ENCODE results near the gene NUDT14.

Gene NUDT14

DNA sequence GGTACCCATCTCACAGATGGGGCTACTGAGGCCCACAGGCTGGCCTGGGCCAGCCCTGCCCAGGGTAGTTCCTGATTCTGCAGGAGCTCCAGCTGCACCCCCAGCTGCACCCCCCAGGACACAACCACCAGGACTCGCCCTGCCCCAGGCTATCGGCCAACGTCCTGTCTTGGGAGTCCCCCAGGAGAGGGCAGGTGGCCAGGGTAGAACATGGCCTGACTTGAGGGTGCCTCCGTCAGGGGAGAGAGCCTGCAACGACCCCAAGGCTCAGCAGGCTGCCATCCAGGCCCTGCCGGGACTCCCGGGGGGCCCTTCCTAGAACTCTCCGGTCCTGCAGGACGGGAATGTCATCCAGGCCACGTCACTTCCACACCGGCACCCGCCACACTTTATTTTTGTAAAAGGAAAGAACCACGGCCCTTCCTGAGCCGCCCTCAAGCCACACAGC, 28.3 kb downstream of the NUDT14 start:
- Histone ChIP-seq H3K4me3 (ENCODE audit: low read depth in 1 of 2, low read length in 2 of 2) (no peak overlapping the region), H3K27me3 (ENCODE audit: control insufficient read depth in 1 of 2, insufficient read depth in 2 of 2, low read length in 2 of 2) (no peaks in the 10 kb centered on the region), H3K9me3 (ENCODE audit: low read length) (no peaks in the 10 kb centered on the region), H3K9ac (ENCODE audit: low read length) (no peak overlapping the region), H3K4me1 (ENCODE audit: insufficient read depth, low read length) (no peaks in the 10 kb centered on the region), H3K36me3 (ENCODE audit: insufficient read depth, low read length) (no peaks in the 10 kb centered on the region), H3K27ac (ENCODE audit: low read depth, low read length) (no peak overlapping the region)

DNA sequence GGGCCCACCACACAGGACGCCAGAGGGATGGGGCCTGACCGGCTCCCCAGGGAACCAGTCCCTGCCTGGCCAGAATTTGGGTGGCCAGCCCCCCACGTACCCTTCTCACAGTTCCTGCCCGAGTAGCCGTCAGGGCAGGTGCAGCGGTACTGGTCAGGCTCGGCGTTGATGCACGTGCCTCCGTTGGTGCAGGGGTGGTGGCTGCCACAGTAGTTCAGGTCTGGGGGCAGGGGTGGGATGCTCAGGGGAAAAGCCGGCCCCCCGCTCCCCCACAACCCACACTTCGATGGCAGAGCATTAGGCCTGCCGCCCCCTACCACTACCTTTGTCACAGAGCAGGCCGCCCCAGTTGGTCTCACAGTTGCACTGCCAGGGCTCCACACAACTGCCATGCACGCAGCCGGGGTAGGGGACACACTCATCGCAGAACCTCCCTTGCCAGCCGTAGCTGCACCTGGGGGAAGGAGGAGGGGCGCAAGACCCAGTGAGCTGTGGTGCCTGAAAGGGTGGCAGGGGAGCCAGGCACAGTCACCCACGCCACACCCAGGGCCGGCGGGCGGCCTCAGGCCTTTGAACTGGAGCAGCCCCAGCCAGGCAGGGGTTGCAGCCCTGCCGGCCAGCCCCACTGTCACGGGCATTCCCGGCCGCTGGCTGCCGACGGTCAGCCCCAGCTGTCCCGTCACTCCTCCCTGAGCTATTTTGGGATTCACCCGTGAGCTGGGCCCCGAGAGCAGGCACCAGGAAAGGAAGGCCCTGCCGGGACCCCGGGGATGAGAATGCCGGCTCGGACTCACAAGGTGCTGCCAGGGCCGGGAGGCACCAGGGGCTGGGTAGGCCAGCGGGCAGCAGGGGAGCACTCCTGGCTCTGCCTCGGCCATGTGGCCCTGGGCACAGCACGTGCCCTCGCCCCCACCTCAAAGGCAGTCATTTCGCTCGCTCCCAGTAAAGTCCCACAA, 29.0 kb downstream of the NUDT14 start:
- no peaks in the 10 kb centered on the region for H3K9me3 ChIP-seq (ENCODE audit: low read length)
- no peak overlapping the region for H3K4me3 ChIP-seq (ENCODE audit: low read depth in 1 of 2, low read length in 2 of 2)
- no peaks in the 10 kb centered on the region for H3K4me1 ChIP-seq (ENCODE audit: insufficient read depth, low read length)

DNA sequence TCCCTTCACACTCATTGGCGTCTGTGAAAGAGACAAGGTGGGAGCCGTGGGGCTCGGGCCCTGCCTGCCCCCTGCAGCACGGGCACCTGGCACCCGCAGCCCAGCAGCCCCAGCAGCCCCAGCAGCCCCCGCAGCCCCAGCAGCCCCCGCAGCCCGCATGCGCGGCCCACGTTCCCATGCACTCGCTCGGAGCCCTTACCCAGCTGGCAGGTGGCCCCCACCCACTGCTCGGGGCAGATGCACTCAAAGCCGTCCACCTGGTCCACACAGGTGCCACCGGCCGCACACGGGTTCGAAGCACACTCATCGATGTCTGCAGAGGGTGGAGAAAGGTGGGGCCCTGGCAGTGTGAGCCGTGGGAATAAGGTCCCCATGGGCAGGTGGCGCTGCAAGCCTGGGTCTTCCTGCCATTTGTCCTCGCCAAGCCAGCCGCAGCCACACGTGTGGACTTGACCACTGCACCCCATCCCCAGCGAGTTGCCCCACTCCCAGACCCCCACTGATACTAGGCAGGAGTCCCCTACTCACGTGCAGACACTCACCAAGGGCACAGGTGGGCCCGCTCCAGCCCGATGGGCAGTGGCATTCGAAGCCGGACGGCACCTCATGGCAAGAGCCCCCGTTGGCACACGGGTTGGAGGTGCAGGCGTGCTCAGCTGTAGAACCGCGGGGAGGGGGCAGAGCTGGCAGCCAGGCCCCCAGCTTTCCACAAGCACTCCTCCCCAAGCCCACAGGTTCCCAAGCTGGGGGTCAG, 29.9 kb downstream of the NUDT14 start:
- Histone ChIP-seq H3K4me1 (ENCODE audit: insufficient read depth, low read length) (no peaks in the 10 kb centered on the region), H3K36me3 (ENCODE audit: insufficient read depth, low read length) (no peaks in the 10 kb centered on the region), H3K9ac (ENCODE audit: low read length) (no peak overlapping the region), H3K27ac (ENCODE audit: low read depth, low read length) (no peak overlapping the region), H3K4me3 (ENCODE audit: low read depth in 1 of 2, low read length in 2 of 2) (no peak overlapping the region), H3K9me3 (ENCODE audit: low read length) (no peaks in the 10 kb centered on the region), H3K27me3 (ENCODE audit: control insufficient read depth in 1 of 2, insufficient read depth in 2 of 2, low read length in 2 of 2) (no peaks in the 10 kb centered on the region)

More for the DNA sequence above, 29.0 kb downstream of the NUDT14 start:
- Histone ChIP-seq H3K27me3 (ENCODE audit: control insufficient read depth in 1 of 2, insufficient read depth in 2 of 2, low read length in 2 of 2) (no peaks in the 10 kb centered on the region), H3K9ac (ENCODE audit: low read length) (no peak overlapping the region), H3K27ac (ENCODE audit: low read depth, low read length) (no peak overlapping the region), H3K36me3 (ENCODE audit: insufficient read depth, low read length) (no peaks in the 10 kb centered on the region)

DNA sequence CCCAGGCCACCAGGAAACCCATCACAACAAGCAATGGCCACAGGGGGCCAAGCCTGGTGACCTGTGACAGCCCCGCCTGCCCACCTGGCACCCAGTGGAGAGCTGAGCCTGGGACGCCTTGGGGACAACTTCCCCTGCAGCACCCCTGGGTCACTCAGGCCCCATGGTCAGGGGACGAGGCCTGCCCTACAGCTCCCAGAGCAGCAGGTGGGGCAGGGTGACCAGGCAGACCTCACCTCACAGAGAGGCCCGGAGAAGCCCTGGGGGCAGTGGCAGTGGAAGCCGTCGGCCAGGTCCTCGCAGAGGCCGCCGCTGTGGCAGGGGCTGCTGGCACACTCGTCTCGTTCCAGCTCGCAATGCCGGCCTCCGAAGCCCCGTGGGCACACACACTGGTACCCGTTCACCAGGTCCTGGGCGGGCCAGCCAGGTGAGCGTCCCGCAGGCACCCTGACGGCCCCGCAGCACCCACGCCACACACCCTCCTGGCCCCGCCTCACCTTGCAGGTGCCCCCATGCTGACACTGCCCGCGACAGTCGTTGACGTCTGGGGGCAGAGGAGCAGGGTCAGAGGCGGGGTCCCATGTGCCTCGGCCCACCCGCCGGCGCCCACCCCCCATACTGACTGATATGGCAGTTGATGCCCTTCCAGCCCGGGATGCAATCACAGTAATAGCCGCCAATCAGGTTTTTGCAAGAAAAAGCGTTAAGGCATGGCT, 30.6 kb downstream of the NUDT14 start:
- no peak overlapping the region for H3K27ac ChIP-seq (ENCODE audit: low read depth, low read length)
- no peaks in the 10 kb centered on the region for H3K9me3 ChIP-seq (ENCODE audit: low read length)
- H3K4me1 ChIP-seq (ENCODE audit: insufficient read depth, low read length), result no peaks in the 10 kb centered on the region
- H3K9ac ChIP-seq (ENCODE audit: low read length), result no peak overlapping the region
- H3K27me3 ChIP-seq (ENCODE audit: control insufficient read depth in 1 of 2, insufficient read depth in 2 of 2, low read length in 2 of 2), result no peaks in the 10 kb centered on the region
- H3K4me3 ChIP-seq (ENCODE audit: low read depth in 1 of 2, low read length in 2 of 2), result no peak overlapping the region
- H3K36me3 ChIP-seq (ENCODE audit: insufficient read depth, low read length), result no peaks in the 10 kb centered on the region

DNA sequence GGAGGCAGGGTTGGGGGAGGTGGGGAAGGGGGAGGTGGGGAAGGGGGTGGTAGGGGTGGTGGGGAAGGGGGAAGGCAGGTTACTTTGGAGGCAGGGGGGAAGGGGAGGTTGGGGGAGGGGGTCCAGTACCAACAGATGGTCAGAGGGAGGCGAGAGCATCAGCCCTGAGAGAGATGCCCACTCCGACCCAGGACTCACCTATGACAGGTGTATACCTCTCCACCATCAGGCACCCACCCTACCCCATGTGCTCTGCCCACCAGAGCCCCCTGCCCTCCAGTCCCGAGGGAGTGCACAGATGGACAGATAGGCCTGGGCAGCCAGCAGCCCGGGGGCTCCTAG, 31.1 kb downstream of the NUDT14 start:
- Histone ChIP-seq H3K9ac (ENCODE audit: low read length) (no peak overlapping the region), H3K4me3 (ENCODE audit: low read depth in 1 of 2, low read length in 2 of 2) (no peak overlapping the region), H3K36me3 (ENCODE audit: insufficient read depth, low read length) (no peaks in the 10 kb centered on the region), H3K27me3 (ENCODE audit: control insufficient read depth in 1 of 2, insufficient read depth in 2 of 2, low read length in 2 of 2) (no peaks in the 10 kb centered on the region), H3K27ac (ENCODE audit: low read depth, low read length) (no peak overlapping the region), H3K4me1 (ENCODE audit: insufficient read depth, low read length) (no peaks in the 10 kb centered on the region), H3K9me3 (ENCODE audit: low read length) (no peaks in the 10 kb centered on the region)

DNA sequence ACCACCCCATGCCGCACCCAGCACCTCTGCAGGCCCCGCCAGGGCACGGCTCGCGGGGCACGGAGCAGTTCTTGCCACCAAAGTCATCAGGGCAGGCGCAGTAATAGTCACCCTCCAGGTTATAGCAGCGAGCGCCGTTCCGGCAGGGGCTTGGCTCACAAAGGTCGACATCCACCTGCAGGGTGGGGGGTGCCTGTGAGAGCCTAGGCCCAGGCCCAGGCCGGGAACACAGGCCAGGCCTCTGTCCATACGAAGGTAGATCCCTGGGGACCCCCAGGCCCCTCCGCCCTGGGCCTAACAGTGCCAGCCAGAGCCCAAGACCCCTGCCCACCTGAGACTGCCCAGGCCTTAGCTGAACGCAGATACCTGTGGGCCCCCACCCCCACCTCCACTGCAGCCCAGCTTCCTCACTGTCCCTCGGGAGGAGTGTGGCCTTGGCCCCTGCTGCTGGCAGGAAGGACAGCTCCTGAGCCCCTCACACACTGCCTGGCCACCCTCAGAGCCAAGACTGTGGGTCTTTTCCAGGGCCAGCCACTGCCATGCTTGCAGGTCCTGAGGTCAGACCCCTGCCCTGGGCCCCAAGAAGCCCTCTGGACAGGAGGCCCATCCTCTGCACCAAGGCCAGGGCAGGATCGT, 31.8 kb downstream of the NUDT14 start:
- no peaks in the 10 kb centered on the region for H3K4me1 ChIP-seq (ENCODE audit: insufficient read depth, low read length)
- no peak overlapping the region for H3K27ac ChIP-seq (ENCODE audit: low read depth, low read length)
- H3K9me3 ChIP-seq (ENCODE audit: low read length), result no peaks in the 10 kb centered on the region
- H3K9ac ChIP-seq (ENCODE audit: low read length), result no peak overlapping the region
- no peaks in the 10 kb centered on the region for H3K36me3 ChIP-seq (ENCODE audit: insufficient read depth, low read length)
- H3K27me3 ChIP-seq (ENCODE audit: control insufficient read depth in 1 of 2, insufficient read depth in 2 of 2, low read length in 2 of 2), result no peaks in the 10 kb centered on the region
- H3K4me3 ChIP-seq (ENCODE audit: low read depth in 1 of 2, low read length in 2 of 2), result no peak overlapping the region

DNA sequence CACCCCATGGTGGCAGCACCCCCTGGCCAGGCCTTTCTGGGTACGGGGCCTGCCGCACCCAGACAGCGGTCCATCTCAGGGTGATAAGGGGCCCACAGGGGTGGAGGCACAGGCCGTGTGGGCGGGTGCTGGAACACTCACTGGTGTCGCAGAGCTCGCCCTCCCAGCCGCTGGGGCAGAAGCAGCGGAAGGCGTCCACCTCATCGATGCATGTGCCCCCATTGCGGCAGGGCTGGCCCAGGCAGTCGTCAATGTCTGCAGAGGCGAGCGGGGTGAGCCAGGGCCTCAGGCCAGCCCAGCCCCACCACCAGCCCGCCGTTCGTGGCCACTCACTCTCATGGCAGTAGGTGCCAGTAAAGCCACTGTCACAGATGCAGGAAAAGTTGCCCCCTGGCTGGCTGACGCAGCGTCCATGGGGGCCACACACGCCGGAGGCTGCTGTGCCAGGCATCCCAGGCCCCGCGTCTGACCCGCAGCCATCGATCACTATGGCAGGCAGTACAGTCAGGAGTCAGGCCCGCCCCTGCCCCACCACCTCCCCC, 32.4 kb downstream of the NUDT14 start:
- Histone ChIP-seq H3K27me3 (ENCODE audit: control insufficient read depth in 1 of 2, insufficient read depth in 2 of 2, low read length in 2 of 2) (no peaks in the 10 kb centered on the region), H3K27ac (ENCODE audit: low read depth, low read length) (no peak overlapping the region), H3K9me3 (ENCODE audit: low read length) (no peaks in the 10 kb centered on the region), H3K4me3 (ENCODE audit: low read depth in 1 of 2, low read length in 2 of 2) (no peak overlapping the region), H3K9ac (ENCODE audit: low read length) (no peak overlapping the region), H3K4me1 (ENCODE audit: insufficient read depth, low read length) (no peaks in the 10 kb centered on the region), H3K36me3 (ENCODE audit: insufficient read depth, low read length) (no peaks in the 10 kb centered on the region)

DNA sequence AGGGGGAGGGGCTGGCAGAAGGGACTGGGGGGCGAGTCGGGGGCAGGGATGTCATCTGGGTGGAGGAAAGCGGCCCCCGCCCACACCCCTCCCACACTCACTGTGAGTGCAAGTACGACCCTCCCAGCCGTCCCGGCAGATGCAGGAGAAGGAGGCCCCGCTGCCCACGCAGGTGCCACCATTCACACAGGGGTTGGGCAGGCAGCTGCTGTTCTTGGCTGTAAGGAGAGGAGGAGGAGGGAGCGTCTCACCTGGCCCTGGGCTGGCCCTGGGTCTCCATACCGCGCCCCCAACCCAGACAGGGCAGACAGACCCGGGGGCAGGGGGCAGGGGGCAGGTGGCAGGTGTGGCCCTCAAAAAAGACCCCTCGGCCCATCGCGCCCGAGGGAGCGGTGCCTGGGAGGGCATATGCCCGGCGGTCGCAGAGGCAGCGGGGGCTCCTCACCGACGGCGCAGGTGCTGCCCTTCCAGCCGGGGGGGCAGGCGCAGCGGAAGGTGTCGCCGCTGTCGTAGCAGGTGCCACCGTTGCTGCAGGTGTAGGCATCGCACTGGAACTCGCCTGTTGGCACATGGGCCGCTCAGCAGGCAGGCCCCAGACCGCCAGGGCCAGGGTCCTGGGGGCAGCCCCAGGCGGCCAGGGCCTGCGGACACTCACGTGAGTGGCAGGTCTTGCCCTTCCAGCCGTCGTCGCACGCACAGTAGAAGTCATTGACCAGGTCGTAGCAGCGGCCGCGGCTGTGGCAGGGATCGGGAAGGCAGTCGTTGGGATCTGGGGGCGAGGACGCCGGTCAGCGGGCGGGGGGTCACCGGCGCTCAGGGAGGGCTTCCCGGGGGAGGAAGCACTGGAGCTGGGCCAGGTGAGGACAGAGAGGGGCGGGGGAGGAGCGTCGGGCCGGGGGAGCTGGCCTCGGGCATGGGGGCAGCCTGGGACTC, 33.2 kb downstream of the NUDT14 start:
- Histone ChIP-seq H3K36me3 (ENCODE audit: insufficient read depth, low read length) (no peaks in the 10 kb centered on the region), H3K27me3 (ENCODE audit: control insufficient read depth in 1 of 2, insufficient read depth in 2 of 2, low read length in 2 of 2) (no peaks in the 10 kb centered on the region), H3K4me1 (ENCODE audit: insufficient read depth, low read length) (no peaks in the 10 kb centered on the region), H3K9ac (ENCODE audit: low read length) (no peak overlapping the region), H3K27ac (ENCODE audit: low read depth, low read length) (no peak overlapping the region), H3K4me3 (ENCODE audit: low read depth in 1 of 2, low read length in 2 of 2) (no peak overlapping the region), H3K9me3 (ENCODE audit: low read length) (no peaks in the 10 kb centered on the region)

DNA sequence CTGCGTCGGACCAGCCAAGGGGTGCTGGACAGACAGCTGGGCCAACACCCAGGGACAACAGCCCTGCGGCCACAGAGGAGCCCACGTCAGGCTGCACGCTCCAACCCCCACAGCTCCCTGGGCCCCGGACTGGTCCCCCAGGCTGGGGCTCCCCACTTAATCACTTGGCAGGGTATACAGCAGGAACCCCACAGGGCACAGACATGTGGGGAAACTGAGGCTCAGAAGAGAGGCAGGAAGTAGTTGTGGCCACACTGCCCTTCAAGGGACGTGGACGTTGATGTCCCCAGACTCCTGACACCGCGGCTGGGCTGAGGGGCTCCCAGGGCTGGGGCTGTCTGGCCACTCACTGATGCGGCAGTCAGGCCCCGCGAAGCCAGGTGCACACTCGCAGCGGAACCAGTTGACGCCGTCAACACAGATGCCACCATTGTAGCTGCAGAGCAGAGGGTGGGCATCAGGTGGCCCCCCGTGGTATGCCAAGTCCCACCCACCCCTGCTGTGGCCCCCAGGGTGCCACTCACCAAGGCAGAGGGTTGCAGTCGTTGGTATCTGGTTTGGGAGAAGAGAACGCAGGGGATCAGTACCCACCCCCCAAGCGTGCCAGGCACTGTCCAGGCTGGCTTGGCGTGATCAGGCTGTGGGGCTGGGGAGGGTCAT, 34.0 kb downstream of the NUDT14 start:
- no peak overlapping the region for H3K4me3 ChIP-seq (ENCODE audit: low read depth in 1 of 2, low read length in 2 of 2)
- no peaks in the 10 kb centered on the region for H3K4me1 ChIP-seq (ENCODE audit: insufficient read depth, low read length)
- H3K9ac ChIP-seq (ENCODE audit: low read length), result no peak overlapping the region
- H3K27me3 ChIP-seq (ENCODE audit: control insufficient read depth in 1 of 2, insufficient read depth in 2 of 2, low read length in 2 of 2), result no peaks in the 10 kb centered on the region
- no peaks in the 10 kb centered on the region for H3K36me3 ChIP-seq (ENCODE audit: insufficient read depth, low read length)
- H3K27ac ChIP-seq (ENCODE audit: low read depth, low read length), result no peak overlapping the region
- no peaks in the 10 kb centered on the region for H3K9me3 ChIP-seq (ENCODE audit: low read length)
